H1 (cell line): ENCODE results near the gene SLC6A20. TPM values are rescaled to one million over a fixed set of nuclear protein-coding genes. Genes with fewer than 3 reads are reported as not detected.

Source experiments
- ASH2L ChIP-seq: fragments of 200-600, 300-600 bp; sonication (generic); IDR thresholded peaks from one replicate; pipeline ENCODE4 v1.7.1; 2017; ENCODE audit warnings: low read length
- CHD7 ChIP-seq: fragments of 300-600 bp; sonication (generic); IDR thresholded peaks from 2 replicates; pipeline ENCODE4 v1.7.1; 2012; ENCODE audit warnings: low read length, moderate library complexity, mild to moderate bottlenecking, inconsistent platforms; ENCODE audit not compliant: insufficient replicate concordance
- GABPA ChIP-seq: IDR thresholded peaks from 2 replicates; pipeline ENCODE4 v1.6.1; 2011; ENCODE audit warnings: mild to moderate bottlenecking, low read length, moderate library complexity, borderline replicate concordance; ENCODE audit not compliant: insufficient read depth
- SP4 ChIP-seq: IDR thresholded peaks from 2 replicates; pipeline ENCODE4 v1.6.1; 2012; ENCODE audit warnings: low read length, inconsistent platforms
- TAF1 ChIP-seq: IDR thresholded peaks from 2 replicates; pipeline ENCODE4 v1.6.1; 2011; ENCODE audit warnings: mild to moderate bottlenecking, low read depth, low read length
- polyA plus RNA-seq, 7 experiments: library from polyadenylated mRNA; depleted of rRNA in 3 of 7; stranded (reverse) in 5 of 7; unstranded in 2 of 7; fragments of >200 nt in 5 of 7; fragments of 200-250 nt in 2 of 7; gene quantifications; 1 replicate in 5 of 7; 2 replicates in 1 of 7; 4 replicates in 1 of 7; pipeline versions ENCODE4 v1.2.1 to v1.2.3, GENCODE V29; 2011 to 2013; ENCODE audit warnings: missing spikeins in 2 of 7, mixed read lengths in 2 of 7
- total RNA-seq: library from RNA; stranded (reverse); fragmentation: NEBNext Ultra II Directional; extraction: Animal tissue kit (Norgen Biotek cat#: 25700); gene quantifications from 2 replicates; pipeline ENCODE4 v1.2.1, GENCODE V29; 2021

Gene SLC6A20
- total and polyA plus RNA-seq, 2 of the 8 experiments (the other 6 are each of a cell fraction or from before 2014, with no cell fraction given): 0.05 TPM; not detected in 1

DNA sequence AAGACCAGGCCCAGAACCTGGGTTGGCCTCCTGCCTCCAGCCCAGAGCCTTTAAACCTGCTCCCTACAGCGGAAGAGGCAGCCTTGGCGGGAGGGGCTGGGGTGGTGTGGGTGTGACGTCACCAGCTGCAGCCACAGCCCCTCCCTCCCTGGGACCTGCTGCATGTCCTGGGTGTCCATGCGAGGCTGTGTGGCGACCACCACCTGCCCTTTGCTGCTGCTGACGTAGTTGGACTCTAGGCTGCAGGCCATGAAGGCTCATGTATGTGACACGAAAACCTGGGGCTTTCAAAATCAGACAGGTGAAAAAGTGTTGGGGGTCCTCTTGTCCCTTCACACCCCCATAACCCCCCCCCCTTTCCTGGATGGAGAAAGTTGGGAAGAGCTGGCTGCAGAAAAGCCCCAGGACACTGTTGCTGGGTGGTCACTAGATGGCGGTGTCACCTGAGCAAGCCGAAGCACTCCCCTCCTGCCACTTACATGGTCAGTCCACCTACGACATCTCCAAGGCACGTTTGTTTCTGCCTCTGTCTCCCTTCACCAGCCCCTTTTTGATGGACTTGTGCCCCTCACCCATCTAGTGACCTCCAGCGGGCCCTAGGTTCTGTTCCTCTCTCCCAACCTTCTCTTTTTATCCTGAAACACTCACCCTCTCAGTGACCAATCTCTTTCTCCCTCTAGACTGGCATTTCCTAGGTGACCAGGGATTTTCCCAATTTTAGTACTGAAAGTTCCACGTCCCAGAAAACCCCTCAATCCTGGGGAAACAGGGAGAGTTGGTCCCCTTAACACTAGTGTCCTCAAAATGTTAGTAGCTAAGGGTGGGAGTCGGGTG, 35.2 kb downstream of the SLC6A20 start (continued):
- TF ChIP-seq CHD7 (no peak), TAF1 (0 out of 2 replicates have a peak, but pooled peaks have one; percentile 20), ASH2L (peak; percentile 27), SP4 (no peak), GABPA (no peak)
